HepG2 (cell line): Measurements from ENCODE around the gene APOA1. TPM values are rescaled to one million over a fixed set of nuclear protein-coding genes. Genes with fewer than 3 reads are reported as not detected.

Experiments
- ELF3 ChIP-seq: IDR thresholded peaks from 2 replicates; pipeline ENCODE4 v1.6.1; 2016; ENCODE audit warnings: missing genetic modification reagents, missing compliant biosample characterization
- EZH2 ChIP-seq: conservative IDR thresholded peaks from 2 replicates; pipeline ENCODE4 v1.6.1; 2012; ENCODE audit warnings: mild to moderate bottlenecking, low read depth, low read length, moderate library complexity
- FIP1L1 ChIP-seq: fragments of 200-400 bp; formaldehyde crosslinking; IDR thresholded peaks from 2 replicates; pipeline ENCODE4 v1.6.1; 2018; ENCODE audit warnings: low read depth, mild to moderate bottlenecking, low read length, moderate library complexity, borderline replicate concordance; ENCODE audit not compliant: insufficient read depth
- JARID2 ChIP-seq: sonication (generic); formaldehyde crosslinking; IDR thresholded peaks from 2 replicates; pipeline ENCODE4 v1.8.1; 2023; ENCODE audit warnings: missing genetic modification reagents, inconsistent platforms; ENCODE audit not compliant: insufficient replicate concordance
- NAIF1 ChIP-seq: sonication (generic); formaldehyde crosslinking; IDR thresholded peaks from 2 replicates; pipeline ENCODE4 v1.5.0; 2020; ENCODE audit warnings: mild to moderate bottlenecking, missing genetic modification reagents, borderline replicate concordance
- NCOR1 ChIP-seq: fragments of 200-600 bp; sonication (generic); IDR thresholded peaks from 2 replicates; pipeline ENCODE4 v1.7.0; 2017; ENCODE audit warnings: antibody characterized with exemption, low read length, borderline replicate concordance
- PAX8 ChIP-seq: sonication (generic); formaldehyde crosslinking; IDR thresholded peaks from 2 replicates; pipeline ENCODE4 v1.8.0; 2022; ENCODE audit warnings: mild to moderate bottlenecking, missing genetic modification reagents, borderline replicate concordance
- PHF21A ChIP-seq: sonication (generic); formaldehyde crosslinking; IDR thresholded peaks from 2 replicates; pipeline ENCODE4 v1.5.0; 2020; ENCODE audit warnings: mild to moderate bottlenecking, missing genetic modification reagents
- ZMYM2 ChIP-seq: sonication (generic); formaldehyde crosslinking; IDR thresholded peaks from 2 replicates; pipeline ENCODE4 v1.8.0; 2022; ENCODE audit warnings: mild to moderate bottlenecking, missing genetic modification reagents
- ZNF737 ChIP-seq: sonication (generic); formaldehyde crosslinking; IDR thresholded peaks from 2 replicates; pipeline ENCODE4 v1.5.0; 2020; ENCODE audit warnings: missing genetic modification reagents, mild to moderate bottlenecking, borderline replicate concordance
- ZNF746 ChIP-seq: sonication (generic); formaldehyde crosslinking; IDR thresholded peaks from 2 replicates; pipeline ENCODE4 v1.8.0; 2022; ENCODE audit warnings: mild to moderate bottlenecking, missing genetic modification reagents
- ZNF816 ChIP-seq: sonication (generic); formaldehyde crosslinking; IDR thresholded peaks from 2 replicates; pipeline ENCODE4 v1.8.0; 2022; ENCODE audit warnings: missing genetic modification reagents, mild to moderate bottlenecking, borderline replicate concordance
- polyA plus RNA-seq, 8 experiments: library from polyadenylated mRNA; depleted of rRNA in 3 of 8; stranded (reverse) in 7 of 8; unstranded in 1 of 8; fragments of >200 nt; fragmentation: Illumina TruSeq in 4 of 8; extraction: Trizol in 4 of 8; gene quantifications; 2 replicates each; pipeline versions ENCODE4 v1.2.1 to v1.2.3, GENCODE V29; 2011 to 2016; ENCODE audit warnings: low read depth in 4 of 8, missing spikeins in 1 of 8, mixed read lengths in 1 of 8; ENCODE audit not compliant: insufficient read depth in 1 of 8
- total RNA-seq, 5 experiments: library from RNA; depleted of rRNA; stranded (reverse); fragments of >200 nt; fragmentation: Illumina TruSeq; extraction: Trizol; gene quantifications; 2 replicates each; pipeline ENCODE4 v1.2.3, GENCODE V29; 2016; ENCODE audit warnings: low read depth in 1 of 5
- TF ChIP-seq, protein P1 (sequence below): sonication (generic); formaldehyde crosslinking; conservative IDR thresholded peaks from 2 replicates; pipeline ENCODE4 v1.5.0; 2020; ENCODE audit warnings: missing genetic modification reagents
- TF ChIP-seq, protein P2 (sequence below): sonication (generic); formaldehyde crosslinking; IDR thresholded peaks from 2 replicates; pipeline ENCODE4 v1.4.0; 2020; ENCODE audit warnings: mild to moderate bottlenecking, missing genetic modification reagents
- TF ChIP-seq, protein P3 (sequence below): fragments of 450-650 bp; IDR thresholded peaks from 2 replicates; pipeline ENCODE4 v1.6.1; 2017; ENCODE audit warnings: mild to moderate bottlenecking

Gene APOA1
- total and polyA plus RNA-seq, 2 of the 13 experiments (the other 11 are each of a cell fraction or from before 2014, with no cell fraction given): 1,973 to 5,485 TPM

DNA sequence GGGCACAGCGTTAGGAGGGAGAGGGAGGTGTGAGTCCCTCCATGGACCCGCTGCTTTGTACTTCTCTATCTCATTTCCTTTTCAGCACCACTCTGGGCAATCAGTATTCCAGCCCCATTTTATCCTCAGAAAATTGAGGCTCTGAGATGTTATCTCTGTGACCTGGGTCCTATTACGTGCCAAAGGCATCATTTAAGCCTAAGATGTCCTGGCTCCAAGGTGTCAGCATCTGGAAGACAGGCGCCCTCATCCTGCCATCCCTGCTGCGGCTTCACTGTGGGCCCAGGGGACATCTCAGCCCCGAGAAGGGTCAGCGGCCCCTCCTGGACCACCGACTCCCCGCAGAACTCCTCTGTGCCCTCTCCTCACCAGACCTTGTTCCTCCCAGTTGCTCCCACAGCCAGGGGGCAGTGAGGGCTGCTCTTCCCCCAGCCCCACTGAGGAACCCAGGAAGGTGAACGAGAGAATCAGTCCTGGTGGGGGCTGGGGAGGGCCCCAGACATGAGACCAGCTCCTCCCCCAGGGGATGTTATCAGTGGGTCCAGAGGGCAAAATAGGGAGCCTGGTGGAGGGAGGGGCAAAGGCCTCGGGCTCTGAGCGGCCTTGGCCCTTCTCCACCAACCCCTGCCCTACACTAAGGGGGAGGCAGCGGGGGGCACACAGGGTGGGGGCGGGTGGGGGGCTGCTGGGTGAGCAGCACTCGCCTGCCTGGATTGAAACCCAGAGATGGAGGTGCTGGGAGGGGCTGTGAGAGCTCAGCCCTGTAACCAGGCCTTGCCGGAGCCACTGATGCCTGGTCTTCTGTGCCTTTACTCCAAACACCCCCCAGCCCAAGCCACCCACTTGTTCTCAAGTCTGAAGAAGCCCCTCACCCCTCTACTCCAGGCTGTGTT lies 8.5 kb downstream of the APOA1 start (continued):
- TF ChIP-seq JARID2: no peak
- TF ChIP-seq ELF3: peak; percentile 78
- TF ChIP-seq ZNF816 (CRISPR knock-in tag): 0 out of 2 replicates have a peak, but pooled peaks have one; percentile 19
- TF ChIP-seq, protein P1, sequence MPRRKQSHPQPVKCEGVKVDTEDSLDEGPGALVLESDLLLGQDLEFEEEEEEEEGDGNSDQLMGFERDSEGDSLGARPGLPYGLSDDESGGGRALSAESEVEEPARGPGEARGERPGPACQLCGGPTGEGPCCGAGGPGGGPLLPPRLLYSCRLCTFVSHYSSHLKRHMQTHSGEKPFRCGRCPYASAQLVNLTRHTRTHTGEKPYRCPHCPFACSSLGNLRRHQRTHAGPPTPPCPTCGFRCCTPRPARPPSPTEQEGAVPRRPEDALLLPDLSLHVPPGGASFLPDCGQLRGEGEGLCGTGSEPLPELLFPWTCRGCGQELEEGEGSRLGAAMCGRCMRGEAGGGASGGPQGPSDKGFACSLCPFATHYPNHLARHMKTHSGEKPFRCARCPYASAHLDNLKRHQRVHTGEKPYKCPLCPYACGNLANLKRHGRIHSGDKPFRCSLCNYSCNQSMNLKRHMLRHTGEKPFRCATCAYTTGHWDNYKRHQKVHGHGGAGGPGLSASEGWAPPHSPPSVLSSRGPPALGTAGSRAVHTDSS (CRISPR knock-in tag): no peak
- TF ChIP-seq ZMYM2 (CRISPR knock-in tag): peak; percentile 58; the same call in 1 of the 2 replicates
- TF ChIP-seq NAIF1 (CRISPR knock-in tag): 0 out of 2 replicates have a peak, but pooled peaks have one; percentile 36
- no peak; the same call in 1 of the 2 replicates for TF ChIP-seq PHF21A
- peak; percentile 88 for TF ChIP-seq ZNF746 (CRISPR knock-in tag)
- TF ChIP-seq NCOR1: 0 out of 2 replicates have a peak, but pooled peaks have one; percentile 50
- TF ChIP-seq, protein P2, sequence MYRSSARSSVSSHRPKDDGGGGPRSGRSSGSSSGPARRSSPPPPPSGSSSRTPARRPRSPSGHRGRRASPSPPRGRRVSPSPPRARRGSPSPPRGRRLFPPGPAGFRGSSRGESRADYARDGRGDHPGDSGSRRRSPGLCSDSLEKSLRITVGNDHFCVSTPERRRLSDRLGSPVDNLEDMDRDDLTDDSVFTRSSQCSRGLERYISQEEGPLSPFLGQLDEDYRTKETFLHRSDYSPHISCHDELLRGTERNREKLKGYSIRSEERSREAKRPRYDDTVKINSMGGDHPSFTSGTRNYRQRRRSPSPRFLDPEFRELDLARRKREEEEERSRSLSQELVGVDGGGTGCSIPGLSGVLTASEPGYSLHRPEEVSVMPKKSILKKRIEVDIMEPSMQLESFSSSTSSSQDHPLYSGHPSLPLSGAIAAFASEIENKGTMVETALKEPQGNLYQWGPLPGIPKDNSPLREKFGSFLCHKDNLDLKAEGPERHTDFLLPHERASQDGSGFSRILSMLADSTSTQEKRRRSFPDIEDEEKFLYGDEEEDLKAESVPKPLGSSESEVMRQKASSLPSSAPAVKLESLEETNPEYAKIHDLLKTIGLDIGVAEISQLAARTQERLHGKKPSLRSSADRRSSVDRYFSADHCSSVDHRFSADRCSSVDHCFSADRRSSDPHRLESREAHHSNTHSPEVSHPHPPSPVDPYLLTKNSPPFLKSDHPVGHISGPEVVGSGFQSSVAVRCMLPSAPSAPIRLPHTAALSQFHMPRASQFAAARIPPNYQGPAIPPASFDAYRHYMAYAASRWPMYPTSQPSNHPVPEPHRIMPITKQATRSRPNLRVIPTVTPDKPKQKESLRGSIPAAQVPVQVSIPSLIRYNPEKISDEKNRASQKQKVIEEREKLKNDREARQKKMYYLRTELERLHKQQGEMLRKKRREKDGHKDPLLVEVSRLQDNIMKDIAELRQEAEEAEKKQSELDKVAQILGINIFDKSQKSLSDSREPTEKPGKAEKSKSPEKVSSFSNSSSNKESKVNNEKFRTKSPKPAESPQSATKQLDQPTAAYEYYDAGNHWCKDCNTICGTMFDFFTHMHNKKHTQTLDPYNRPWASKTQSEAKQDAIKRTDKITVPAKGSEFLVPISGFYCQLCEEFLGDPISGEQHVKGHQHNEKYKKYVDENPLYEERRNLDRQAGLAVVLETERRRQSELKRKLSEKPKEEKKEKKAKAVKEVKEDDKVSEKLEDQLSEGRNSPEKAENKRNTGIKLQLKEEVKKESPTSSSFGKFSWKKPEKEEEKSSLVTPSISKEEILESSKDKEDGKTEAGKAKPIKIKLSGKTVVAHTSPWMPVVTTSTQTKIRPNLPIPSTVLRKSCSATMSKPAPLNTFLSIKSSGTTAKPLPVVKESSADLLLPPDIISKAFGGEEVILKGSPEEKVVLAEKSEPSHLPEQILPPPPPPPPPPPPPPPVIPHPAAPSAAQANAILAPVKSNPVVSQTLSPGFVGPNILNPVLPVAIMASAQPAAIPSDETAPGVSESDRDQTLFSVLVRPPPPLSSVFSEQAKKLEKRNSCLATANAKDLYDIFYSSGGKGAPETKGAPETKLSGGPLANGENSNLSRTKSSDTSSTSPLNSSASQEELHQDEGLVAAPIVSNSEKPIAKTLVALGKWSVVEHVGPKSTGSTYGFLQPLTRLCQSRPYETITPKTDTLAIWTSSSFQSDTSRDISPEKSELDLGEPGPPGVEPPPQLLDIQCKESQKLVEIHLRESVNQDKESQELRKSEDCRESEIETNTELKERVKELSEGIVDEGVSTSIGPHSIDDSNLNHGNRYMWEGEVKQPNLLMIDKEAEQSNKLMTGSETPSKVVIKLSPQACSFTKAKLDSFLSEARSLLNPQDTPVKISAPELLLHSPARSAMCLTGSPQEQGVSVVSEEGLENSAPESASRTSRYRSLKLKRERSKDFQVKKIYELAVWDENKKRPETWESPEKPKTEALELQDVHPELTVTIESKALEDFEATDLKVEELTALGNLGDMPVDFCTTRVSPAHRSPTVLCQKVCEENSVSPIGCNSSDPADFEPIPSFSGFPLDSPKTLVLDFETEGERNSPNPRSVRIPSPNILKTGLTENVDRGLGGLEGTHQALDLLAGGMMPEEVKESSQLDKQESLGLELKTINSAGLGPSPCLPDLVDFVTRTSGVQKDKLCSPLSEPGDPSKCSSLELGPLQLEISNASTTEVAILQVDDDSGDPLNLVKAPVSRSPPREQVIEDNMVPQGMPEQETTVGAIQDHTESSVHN (CRISPR knock-in tag): 0 out of 2 replicates have a peak, but pooled peaks have one; percentile 65
- TF ChIP-seq PAX8 (CRISPR knock-in tag): no peak
- no peak for TF ChIP-seq ZNF737 (CRISPR knock-in tag)
- no peak for TF ChIP-seq EZH2
- TF ChIP-seq, protein P3, sequence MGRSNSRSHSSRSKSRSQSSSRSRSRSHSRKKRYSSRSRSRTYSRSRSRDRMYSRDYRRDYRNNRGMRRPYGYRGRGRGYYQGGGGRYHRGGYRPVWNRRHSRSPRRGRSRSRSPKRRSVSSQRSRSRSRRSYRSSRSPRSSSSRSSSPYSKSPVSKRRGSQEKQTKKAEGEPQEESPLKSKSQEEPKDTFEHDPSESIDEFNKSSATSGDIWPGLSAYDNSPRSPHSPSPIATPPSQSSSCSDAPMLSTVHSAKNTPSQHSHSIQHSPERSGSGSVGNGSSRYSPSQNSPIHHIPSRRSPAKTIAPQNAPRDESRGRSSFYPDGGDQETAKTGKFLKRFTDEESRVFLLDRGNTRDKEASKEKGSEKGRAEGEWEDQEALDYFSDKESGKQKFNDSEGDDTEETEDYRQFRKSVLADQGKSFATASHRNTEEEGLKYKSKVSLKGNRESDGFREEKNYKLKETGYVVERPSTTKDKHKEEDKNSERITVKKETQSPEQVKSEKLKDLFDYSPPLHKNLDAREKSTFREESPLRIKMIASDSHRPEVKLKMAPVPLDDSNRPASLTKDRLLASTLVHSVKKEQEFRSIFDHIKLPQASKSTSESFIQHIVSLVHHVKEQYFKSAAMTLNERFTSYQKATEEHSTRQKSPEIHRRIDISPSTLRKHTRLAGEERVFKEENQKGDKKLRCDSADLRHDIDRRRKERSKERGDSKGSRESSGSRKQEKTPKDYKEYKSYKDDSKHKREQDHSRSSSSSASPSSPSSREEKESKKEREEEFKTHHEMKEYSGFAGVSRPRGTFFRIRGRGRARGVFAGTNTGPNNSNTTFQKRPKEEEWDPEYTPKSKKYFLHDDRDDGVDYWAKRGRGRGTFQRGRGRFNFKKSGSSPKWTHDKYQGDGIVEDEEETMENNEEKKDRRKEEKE: no peak
- 0 out of 2 replicates have a peak, but pooled peaks have one; percentile 43 for TF ChIP-seq FIP1L1
